IgD-negative memory B cell (primary cell): ENCODE measurements around the gene TMEM220. TPM values are rescaled to one million over a fixed set of nuclear protein-coding genes. Genes with fewer than 3 reads are reported as not detected.

Experiments
- H3K27ac Mint-ChIP-seq, 3 donors: one replicate each; pipeline ENCODE4 v1.8.0; 2020 to 2022; ENCODE audit warnings: mild to moderate bottlenecking in 3 of 3, mixed read lengths in 3 of 3, moderate library complexity in 1 of 3
- H3K27me3 Mint-ChIP-seq: one replicate; pipeline ENCODE4 v1.8.0; 2021; ENCODE audit warnings: mixed read lengths
- H3K36me3 Mint-ChIP-seq: one replicate; pipeline ENCODE4 v1.8.0; 2020; ENCODE audit warnings: mild to moderate bottlenecking, mixed read lengths
- H3K4me1 Mint-ChIP-seq, 3 donors: one replicate each; pipeline ENCODE4 v1.8.0; 2020 to 2022; ENCODE audit warnings: mixed read lengths in 3 of 3, mild to moderate bottlenecking in 1 of 3
- H3K4me3 Mint-ChIP-seq, 4 donors: one replicate each; pipeline ENCODE4 v1.8.0; 2020 to 2022; ENCODE audit warnings: mild to moderate bottlenecking in 4 of 4, mixed read lengths in 4 of 4, moderate library complexity in 3 of 4
- H3K9me3 Mint-ChIP-seq, 3 donors: one replicate each; pipeline ENCODE4 v1.8.0; 2020 to 2021; ENCODE audit warnings: mixed read lengths in 3 of 3, mild to moderate bottlenecking in 1 of 3
- polyA plus RNA-seq: library from polyadenylated mRNA; unstranded; fragments of 300-500 nt; fragmentation: Illumina TruSeq; gene quantifications from one replicate; pipeline ENCODE4 v1.2.3, GENCODE V29; 2021

TMEM220 gene
- polyA plus RNA-seq, 1 donor from 2014 or later = 3.6 TPM

DNA sequence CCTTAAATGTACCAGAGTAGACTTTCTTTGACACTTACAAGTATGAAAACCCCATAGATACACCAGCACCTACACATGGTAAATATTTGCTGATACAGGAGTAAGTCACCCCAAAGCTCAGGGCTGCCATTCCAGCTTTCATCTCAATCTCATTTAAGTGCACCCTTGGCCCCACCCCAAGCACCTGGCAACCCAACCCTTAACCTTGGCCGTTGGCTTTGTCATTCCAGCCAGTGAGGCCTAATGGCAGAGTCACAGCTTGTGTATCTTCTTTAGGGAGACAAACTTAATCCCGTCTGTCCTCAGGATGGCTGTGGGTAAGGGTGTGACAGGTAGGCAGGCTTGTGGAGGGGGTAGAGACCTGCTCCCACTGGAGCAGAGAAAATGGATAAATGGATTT, 31.5 kb upstream of the TMEM220 start:
- H3K27me3 Mint-ChIP-seq = no peaks in the 10 kb centered on the region
- H3K4me3 Mint-ChIP-seq = no peak overlapping the region
- H3K4me1 Mint-ChIP-seq = no peaks in the 10 kb centered on the region
- peaks cover 2% of the 10 kb centered on the region for H3K36me3 Mint-ChIP-seq
- no peak overlapping the region for H3K27ac Mint-ChIP-seq
- H3K9me3 Mint-ChIP-seq = peaks cover 0 to 3% (median 0%) of the 10 kb centered on the region in 3 donors

DNA sequence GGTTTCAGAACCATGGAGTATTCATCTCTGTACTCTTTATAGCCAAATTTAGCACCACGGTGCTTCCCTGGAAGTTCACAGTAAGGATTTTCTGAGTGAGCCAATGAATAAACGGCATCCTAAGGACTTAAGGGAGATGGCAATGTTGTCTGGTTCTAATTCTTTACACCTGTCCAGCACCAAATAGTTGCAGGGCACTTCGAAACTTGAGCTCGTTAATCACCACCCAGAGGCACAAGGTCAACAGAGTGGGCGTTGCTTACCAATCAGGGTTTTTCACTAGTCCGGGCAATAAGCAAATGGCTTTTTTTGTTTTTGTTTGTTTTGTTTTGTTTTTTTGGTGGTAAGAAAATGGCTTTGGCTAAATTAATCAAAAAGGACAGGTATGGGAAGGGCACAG, 28.2 kb upstream of the TMEM220 start:
- Mint-ChIP-seq H3K9me3 (no peaks in the 10 kb centered on the region), H3K27ac (no peak overlapping the region), H3K4me1 (no peaks in the 10 kb centered on the region), H3K36me3 (peaks cover 2% of the 10 kb centered on the region), H3K27me3 (no peaks in the 10 kb centered on the region), H3K4me3 (no peak overlapping the region)

DNA sequence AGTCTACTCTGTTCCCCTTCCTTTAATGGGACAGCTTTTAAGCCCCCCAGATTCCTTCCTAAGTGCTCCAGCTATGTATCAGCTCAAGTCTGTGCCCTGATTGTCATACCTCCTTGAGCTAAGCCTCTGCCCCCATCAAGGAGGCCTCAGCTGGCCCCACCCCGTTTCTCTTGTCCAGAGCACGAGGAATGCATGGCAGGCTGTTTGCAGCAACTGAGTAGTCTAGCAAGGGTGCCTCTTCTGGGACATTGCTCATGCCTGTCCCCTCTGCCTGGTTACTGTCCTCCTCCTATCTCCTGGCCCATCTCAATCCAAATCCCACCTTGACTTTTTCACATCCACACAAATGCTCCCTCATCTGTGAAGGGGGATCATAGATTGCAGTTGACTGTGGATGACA, 27.8 kb upstream of the TMEM220 start:
- Mint-ChIP-seq H3K9me3 (no peaks in the 10 kb centered on the region), H3K36me3 (peaks cover 2% of the 10 kb centered on the region), H3K27me3 (no peaks in the 10 kb centered on the region), H3K4me1 (no peaks in the 10 kb centered on the region), H3K27ac (no peak overlapping the region), H3K4me3 (no peak overlapping the region)

DNA sequence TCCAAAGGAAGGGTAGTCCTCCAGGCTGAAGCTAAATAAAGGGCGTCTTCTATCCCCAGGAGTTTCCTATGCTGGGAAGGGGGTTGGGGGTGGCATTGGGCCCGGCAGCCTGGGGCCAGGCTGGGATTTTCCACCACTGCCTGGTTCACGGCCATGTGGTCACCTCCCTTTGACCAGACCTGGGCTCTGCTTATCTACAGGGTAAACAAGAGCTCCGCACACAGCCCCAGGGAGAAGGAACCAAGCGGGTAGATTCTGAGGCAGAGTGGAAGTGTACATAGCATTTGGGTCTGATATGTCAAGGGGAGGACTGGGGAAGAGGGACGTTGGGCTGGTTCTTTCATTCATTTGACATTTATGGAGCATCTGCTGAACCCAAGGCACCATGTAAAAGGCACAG, 27.2 kb upstream of the TMEM220 start:
- H3K4me3 Mint-ChIP-seq = peak overlapping the region in 1 of 4 donors; percentile 18
- no peak overlapping the region for H3K27ac Mint-ChIP-seq
- H3K27me3 Mint-ChIP-seq = no peaks in the 10 kb centered on the region
- H3K36me3 Mint-ChIP-seq = peaks cover 2% of the 10 kb centered on the region
- H3K9me3 Mint-ChIP-seq = no peaks in the 10 kb centered on the region
- H3K4me1 Mint-ChIP-seq = no peaks in the 10 kb centered on the region

DNA sequence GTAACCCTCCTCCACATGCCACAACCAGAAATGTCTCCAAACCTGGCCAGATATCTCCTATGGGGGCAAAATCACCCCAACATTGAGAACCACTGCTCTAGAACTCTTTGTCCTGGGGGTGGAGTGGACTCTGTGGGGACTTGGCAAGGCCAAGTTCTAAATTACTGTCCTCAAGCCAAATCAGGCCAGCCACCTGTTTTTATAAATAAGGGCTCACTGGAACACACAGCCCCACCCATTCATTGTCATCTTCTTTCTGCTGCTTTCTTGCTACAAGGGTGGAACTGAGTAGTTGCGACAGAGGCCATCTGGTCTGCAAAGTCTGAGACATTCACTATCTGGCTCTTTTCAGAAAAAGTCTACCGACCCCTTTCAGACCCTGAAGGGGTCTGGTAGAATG, 26.8 kb upstream of the TMEM220 start:
- H3K4me1 Mint-ChIP-seq = no peaks in the 10 kb centered on the region

DNA sequence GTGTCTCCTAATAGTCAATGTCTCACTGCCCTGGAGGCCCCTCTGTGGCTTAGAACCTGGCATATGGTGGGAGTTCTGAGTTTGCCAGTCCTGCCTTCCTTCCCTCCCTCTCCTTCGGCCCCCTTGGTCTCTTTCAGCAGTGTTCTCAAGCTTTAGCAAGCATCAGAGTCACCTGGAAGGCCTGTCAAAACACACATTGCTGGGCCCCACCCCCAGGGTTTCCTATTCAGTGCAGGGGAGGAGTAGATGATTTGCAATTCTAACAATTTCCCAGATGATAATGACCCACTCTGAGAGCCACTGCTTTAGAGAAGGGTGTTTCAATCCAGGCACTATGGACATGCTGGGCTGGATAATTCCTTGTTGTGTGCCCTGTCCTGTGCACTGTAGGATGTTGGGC, 26.4 kb upstream of the TMEM220 start:
- no peaks in the 10 kb centered on the region for H3K9me3 Mint-ChIP-seq
- no peak overlapping the region for H3K4me3 Mint-ChIP-seq
- H3K27me3 Mint-ChIP-seq = no peaks in the 10 kb centered on the region
- H3K36me3 Mint-ChIP-seq = peaks cover 2% of the 10 kb centered on the region
- H3K4me1 Mint-ChIP-seq = no peaks in the 10 kb centered on the region
- H3K27ac Mint-ChIP-seq = no peak overlapping the region

More for the DNA sequence above, 26.8 kb upstream of the TMEM220 start:
- H3K36me3 Mint-ChIP-seq = peaks cover 2% of the 10 kb centered on the region
- H3K9me3 Mint-ChIP-seq = no peaks in the 10 kb centered on the region
- no peak overlapping the region for H3K27ac Mint-ChIP-seq
- H3K4me3 Mint-ChIP-seq = peak overlapping the region in 1 of 4 donors; percentile 18
- no peaks in the 10 kb centered on the region for H3K27me3 Mint-ChIP-seq

DNA sequence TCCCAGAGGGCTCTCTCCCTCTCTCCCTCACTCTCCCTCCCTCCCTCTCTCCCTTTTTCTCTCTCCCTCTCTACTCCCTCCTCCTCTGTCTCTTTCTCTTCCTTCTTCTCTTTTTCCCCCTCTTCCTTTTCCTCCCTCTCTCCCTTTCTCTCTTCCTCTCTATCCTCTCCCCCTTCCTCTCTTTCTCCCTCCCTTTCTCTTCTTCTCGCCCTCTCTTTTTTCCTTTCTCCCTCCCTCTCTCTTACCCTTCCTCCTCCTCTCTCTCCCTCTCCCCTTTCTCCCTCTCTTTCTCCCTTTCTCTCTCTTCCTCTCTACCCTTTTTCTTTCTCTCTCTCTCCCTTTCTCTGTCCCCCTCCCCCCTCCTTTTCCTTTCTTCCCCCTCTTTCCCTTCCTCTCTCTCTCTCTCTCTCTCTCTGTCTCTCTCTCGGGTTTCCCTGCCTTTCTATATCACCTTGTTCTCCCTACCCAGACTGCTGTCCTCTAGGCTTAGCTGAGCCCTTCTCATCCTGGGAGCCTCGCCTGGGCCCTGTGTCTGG, 25.8 kb upstream of the TMEM220 start:
- Mint-ChIP-seq H3K27me3 (no peaks in the 10 kb centered on the region), H3K4me3 (no peak overlapping the region), H3K9me3 (no peaks in the 10 kb centered on the region), H3K36me3 (peaks cover 2% of the 10 kb centered on the region), H3K4me1 (no peaks in the 10 kb centered on the region), H3K27ac (no peak overlapping the region)

DNA sequence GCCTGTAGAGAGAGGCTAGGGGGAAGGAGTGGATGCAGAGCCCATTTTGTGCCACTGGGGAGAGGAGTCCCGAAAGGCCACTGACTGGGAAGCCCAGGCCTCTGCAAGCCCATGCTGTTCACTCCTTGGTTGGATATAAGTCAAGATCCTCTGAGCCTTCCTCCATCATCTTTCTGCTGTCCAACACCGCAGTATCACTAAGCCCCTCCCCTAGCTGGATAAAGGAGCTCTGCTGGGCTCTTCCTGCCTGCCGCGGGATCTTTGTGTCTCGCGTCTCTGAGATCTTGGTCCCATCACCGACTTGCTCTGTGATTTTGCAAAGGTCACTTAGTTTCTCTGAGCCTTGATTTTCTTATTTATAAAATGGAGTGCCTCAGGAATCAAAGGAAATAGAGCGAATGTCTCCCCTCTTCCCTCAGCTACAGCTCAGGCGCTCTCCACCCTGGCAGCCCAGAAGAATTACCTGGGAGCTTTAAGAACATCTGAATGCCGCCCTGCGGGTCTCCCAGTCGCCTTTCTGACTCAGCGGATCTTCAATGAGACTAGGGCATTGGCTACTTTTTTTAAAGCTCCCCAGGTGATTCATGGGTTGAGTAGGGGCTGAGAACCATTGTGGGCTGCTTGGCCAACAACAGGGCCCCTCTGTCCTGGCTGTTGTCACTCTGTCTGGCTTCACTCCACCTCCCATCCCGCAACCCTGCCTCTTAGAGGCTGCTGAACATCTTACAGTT, 25.2 kb upstream of the TMEM220 start:
- H3K27me3 Mint-ChIP-seq = no peaks in the 10 kb centered on the region
- no peaks in the 10 kb centered on the region for H3K9me3 Mint-ChIP-seq
- H3K4me1 Mint-ChIP-seq = no peaks in the 10 kb centered on the region
- no peak overlapping the region for H3K4me3 Mint-ChIP-seq
- peaks cover 2% of the 10 kb centered on the region for H3K36me3 Mint-ChIP-seq
- H3K27ac Mint-ChIP-seq = no peak overlapping the region

DNA sequence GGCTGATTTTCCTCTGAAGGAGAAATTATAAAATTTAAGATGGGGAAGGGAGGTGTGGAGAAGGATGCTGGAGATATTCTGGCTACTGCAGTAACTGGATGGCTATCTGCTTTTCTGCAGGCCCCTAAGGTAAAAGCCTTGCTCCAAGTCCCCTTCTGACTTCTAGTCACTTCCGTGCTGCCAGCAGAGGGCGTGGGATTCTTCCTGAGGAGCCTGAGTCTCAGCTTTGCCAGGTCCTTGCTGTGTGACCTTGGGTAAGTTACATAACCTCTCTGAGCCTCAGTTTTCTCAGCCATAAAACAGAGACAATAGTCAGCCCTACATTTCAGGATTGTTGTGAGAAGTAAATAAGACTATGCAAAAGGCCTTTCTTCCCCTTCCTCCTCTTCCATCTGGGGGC, 24.3 kb upstream of the TMEM220 start:
- no peak overlapping the region for H3K4me3 Mint-ChIP-seq
- H3K27me3 Mint-ChIP-seq = no peaks in the 10 kb centered on the region
- H3K9me3 Mint-ChIP-seq = no peaks in the 10 kb centered on the region
- no peak overlapping the region for H3K27ac Mint-ChIP-seq
- H3K4me1 Mint-ChIP-seq = no peaks in the 10 kb centered on the region
- H3K36me3 Mint-ChIP-seq = peaks cover 2% of the 10 kb centered on the region

DNA sequence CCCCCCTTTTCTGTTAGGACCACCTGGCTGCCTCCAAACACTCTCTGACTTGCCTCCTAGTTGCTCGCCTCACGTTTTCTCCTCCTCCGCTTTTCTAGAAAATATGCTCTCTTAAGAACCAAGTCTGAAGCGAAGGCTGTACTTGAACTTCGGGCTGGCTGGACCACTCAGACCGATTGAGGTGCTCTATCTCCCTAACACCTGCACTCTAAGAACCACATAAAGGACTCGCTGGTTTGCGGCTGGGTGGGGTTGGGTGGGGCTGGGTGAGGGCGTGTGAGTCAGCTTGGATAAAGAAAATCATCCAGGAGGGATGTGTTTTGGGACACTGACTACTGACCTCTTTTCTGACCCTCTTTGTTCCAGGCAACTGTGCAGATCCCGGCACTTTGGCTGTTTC, 22.9 kb upstream of the TMEM220 start:
- no peaks in the 10 kb centered on the region for H3K9me3 Mint-ChIP-seq
- no peaks in the 10 kb centered on the region for H3K4me1 Mint-ChIP-seq
- H3K4me3 Mint-ChIP-seq = no peak overlapping the region
- peaks cover under 1% of the 10 kb centered on the region for H3K27me3 Mint-ChIP-seq
- H3K27ac Mint-ChIP-seq = no peak overlapping the region
- no peaks in the 10 kb centered on the region for H3K36me3 Mint-ChIP-seq

DNA sequence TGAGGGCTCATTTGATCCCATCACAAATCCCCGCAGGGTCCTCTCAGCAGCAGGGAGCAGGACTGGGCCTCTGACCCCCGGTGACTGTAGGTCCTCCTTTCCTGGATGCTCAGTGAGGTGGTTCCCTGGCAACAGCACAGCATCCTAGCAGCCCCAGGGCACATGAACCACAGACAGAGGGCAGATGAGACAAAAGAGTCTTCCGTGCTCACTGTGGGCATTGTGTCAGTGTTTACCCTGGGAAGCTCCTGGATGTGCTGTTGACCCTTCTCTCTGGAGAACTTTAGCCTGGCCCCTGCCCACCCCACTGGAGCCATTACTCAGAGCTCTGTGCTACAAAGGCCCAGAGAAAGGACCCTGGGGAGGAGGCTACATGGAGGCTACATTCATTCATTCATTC, 21.7 kb upstream of the TMEM220 start:
- H3K27ac Mint-ChIP-seq = no peak overlapping the region
- H3K36me3 Mint-ChIP-seq = no peaks in the 10 kb centered on the region
- no peaks in the 10 kb centered on the region for H3K4me1 Mint-ChIP-seq
- H3K4me3 Mint-ChIP-seq = no peak overlapping the region
- no peaks in the 10 kb centered on the region for H3K9me3 Mint-ChIP-seq
- H3K27me3 Mint-ChIP-seq = peaks cover 3% of the 10 kb centered on the region

DNA sequence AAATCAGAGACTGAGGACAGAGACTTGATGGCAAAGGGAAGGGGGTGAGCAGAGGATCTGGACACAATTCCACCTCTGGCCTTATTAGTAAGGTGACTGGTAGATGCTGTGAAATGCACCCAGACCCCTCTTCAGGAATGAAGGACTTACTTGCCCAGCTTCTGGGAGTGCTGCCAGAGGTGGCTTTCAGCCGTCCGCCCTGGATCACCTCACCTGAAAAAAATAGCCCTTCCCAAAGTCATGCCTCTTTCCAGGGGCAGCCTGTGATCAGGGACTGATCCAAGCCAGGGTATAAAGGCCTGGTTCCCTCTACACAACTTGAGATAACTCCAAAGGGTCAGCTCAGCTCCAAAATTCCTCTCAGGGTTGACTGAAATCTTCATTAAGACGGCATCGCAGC, 20.4 kb upstream of the TMEM220 start:
- no peaks in the 10 kb centered on the region for H3K9me3 Mint-ChIP-seq
- H3K4me3 Mint-ChIP-seq = no peak overlapping the region
- no peaks in the 10 kb centered on the region for H3K36me3 Mint-ChIP-seq
- peak overlapping the region in 1 of 3 donors; percentile 51 for H3K27ac Mint-ChIP-seq
- H3K27me3 Mint-ChIP-seq = peaks cover 5% of the 10 kb centered on the region
- H3K4me1 Mint-ChIP-seq = no peaks in the 10 kb centered on the region

DNA sequence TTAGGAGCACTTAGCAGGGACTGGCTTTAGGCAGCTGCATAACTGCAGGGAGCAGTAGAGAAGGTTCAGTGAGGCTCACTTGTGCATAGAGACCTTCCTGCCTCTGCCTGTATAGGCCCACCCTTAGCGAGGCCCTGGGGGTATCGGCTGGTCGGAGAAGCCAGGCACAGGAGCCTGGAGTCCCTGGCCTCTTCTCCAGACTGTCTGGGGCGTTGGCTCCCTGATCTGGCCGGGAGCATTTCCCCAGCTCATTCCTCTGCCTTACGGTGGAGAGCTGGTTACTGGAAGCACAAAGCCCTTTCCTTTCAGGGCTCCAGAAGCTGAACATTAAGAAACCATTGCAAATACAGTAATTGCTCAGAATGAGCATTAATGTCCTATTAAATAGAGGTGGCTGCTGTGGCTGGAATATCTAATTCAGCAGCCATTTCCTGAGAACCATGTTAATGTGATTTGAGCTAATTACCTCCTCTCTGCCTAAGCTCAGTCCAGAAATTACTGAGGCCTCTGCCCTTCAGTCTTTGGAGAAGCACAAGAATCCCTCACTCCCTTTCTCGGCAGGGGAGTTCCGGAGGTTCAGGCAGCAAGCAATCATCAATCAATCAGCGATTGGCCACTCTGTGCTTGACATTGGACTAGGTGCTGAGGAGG, 18.8 kb upstream of the TMEM220 start:
- no peaks in the 10 kb centered on the region for H3K4me1 Mint-ChIP-seq
- H3K4me3 Mint-ChIP-seq = no peak overlapping the region
- H3K27ac Mint-ChIP-seq = no peak overlapping the region
- H3K9me3 Mint-ChIP-seq = no peaks in the 10 kb centered on the region
- H3K36me3 Mint-ChIP-seq = no peaks in the 10 kb centered on the region
- H3K27me3 Mint-ChIP-seq = peaks cover 7% of the 10 kb centered on the region

DNA sequence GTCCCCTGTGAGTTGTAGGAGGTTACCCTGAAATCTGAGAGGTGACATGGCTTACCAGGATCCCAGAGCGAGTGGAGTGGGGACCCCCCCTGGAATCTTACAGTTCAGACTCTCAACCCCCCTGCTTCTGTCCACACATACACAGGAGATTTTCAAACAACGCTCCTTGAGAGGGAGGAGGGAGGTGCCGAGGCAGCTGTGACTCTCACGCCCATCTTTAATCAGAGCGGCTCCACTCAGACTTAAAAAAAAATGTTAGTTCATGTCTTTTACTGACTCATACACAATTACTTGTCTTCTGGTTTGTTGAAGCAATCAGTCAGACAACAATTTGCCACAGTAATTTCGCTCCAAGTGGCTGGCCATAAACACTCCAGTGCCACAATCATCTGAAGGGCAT, 15.4 kb upstream of the TMEM220 start:
- peaks cover 8% of the 10 kb centered on the region for H3K27me3 Mint-ChIP-seq
- no peaks in the 10 kb centered on the region for H3K9me3 Mint-ChIP-seq
- H3K27ac Mint-ChIP-seq = no peak overlapping the region
- no peak overlapping the region for H3K4me3 Mint-ChIP-seq
- no peaks in the 10 kb centered on the region for H3K4me1 Mint-ChIP-seq
- H3K36me3 Mint-ChIP-seq = no peaks in the 10 kb centered on the region

DNA sequence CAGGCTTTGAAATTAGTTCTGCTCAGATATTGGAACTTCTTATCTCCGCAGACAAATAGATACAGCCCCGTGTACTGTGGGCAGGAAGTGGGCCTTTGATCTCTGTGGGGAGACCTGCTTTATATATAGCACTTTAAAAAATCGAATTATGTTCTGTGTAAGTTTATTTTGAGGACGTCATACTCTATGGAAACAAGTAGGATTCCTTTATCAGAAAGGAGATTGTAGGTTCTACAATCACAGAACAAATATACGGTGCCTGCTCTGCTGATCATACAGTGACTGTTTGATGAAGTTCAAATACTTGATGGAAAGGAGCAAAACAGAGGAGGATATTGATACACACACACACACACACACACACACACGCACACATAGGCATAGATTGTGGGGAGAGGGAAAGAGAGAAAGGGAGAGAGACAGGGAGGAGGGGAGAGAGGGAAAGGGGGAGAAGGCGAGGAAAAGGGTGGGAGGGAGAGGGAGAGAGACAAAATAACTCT, 14.7 kb upstream of the TMEM220 start:
- Mint-ChIP-seq H3K36me3 (no peaks in the 10 kb centered on the region), H3K4me3 (no peak overlapping the region), H3K27me3 (peaks cover 10% of the 10 kb centered on the region), H3K4me1 (no peaks in the 10 kb centered on the region), H3K9me3 (no peaks in the 10 kb centered on the region), H3K27ac (no peak overlapping the region)
